ENCODE data around the gene WFDC12. TPM values are rescaled to one million over a fixed set of nuclear protein-coding genes. Genes with fewer than 3 reads are reported as not detected.
A peak's percentile ranks its signal among the peaks of the same experiment; 100 is the strongest.
"Not testable (repeated sequence)": the region's sequence is repeated elsewhere in the genome, so short reads cannot be mapped to it uniquely, and the experiment has no call there.

WFDC12 gene, protein sequence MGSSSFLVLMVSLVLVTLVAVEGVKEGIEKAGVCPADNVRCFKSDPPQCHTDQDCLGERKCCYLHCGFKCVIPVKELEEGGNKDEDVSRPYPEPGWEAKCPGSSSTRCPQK
- polyA plus RNA-seq (ENCODE audit: insufficient read length in 10 of 10) = not detected
- long read RNA-seq, donor 1 = 0 reads
- long read RNA-seq, donor 2 = 0 reads
- long read RNA-seq, donor 3 = 0 reads
- long read RNA-seq, donor 4 = 0 reads
- long read RNA-seq, donor 5 = 0 reads
- long read RNA-seq, donor 6 = 0 reads
- long read RNA-seq, donor 7 = 0 reads
- long read RNA-seq, donor 8 = 0 reads
- long read RNA-seq, donor 9 = 0 reads

GRCh38 chr20:45124365-45124764, at the start of gene WFDC12:
TSS of gene WFDC12 (minus strand) at chr20:45124465. CDS start at chr20:45124447, 18 bp downstream.
- DNase-seq = no peak

DNA sequence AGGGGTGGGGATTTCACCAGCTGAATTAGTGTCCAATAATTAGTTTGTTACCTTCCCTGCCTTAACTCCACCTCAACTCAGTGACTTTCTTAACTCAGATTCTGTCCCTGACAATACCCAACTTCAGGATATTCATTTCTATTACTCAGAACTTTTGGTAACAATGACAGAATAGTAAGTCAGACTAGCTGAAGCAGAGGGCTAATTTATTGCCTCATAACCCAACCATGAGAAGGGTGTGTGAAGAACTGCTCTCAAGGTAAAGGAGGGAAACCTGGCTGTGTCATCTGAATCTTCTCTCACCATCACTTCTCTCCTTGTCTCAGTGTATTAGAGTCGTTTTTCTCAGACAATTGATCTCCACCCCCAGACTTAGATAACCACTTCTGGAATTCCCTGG, 49.3 kb upstream of the WFDC12 start:
- no peak for DNase-seq

GRCh38 chr20:45164906-45165305, 40.6 kb upstream of the WFDC12 start:
- DNase-seq = no peak

GRCh38 chr20:45163083-45163803, 39.0 kb upstream of the WFDC12 start:
- DNase-seq = no peak

DNA sequence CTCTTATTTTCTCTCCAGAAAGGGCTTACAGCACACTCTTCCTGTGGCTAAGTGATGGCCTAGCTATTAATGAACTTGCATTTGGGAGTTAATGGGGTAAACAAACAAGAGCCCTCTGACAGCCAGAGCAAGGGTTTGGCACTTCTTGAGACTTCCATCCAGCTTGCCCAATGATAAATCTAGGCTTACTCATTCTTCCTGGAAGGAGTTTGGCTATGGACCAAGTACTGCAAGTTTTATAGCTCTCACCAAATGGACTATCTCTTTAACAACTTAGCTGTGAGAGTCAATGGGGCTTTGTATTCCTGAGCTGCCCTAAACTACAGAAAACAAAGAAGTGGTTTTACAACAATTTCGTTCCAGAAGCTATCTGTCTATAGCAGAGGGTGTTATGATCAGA, 33.7 kb upstream of the WFDC12 start:
- DNase-seq = peak in 2 of 3 donors; percentile 2 to 11

DNA sequence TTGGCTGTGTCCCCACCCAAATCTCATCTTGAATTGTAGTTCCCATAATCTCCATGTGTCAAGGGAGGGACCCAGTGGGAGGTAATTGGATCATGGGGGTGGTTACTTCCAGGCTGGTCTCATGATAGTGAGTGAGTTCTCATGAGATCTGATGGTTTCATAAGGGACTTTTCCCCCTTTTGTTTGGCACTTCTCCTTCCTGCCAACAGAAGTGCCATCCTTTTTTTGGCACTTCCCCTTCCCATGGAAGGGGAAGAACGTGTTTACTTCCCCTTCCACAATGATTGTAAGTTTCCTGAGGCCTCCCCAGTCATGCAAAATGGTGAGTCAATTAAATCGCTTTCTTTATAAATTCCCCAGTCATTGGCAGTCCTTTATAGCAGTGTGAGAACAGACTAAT, 32.4 kb upstream of the WFDC12 start:
- DNase-seq = no peak

- not testable (repeated sequence) for DNase-seq
Observed at GRCh38 chr20:45154794-45155193, 30.5 kb upstream of the WFDC12 start.

GRCh38 chr20:45154183-45154582, 29.9 kb upstream of the WFDC12 start:
- DNase-seq = no peak

DNA sequence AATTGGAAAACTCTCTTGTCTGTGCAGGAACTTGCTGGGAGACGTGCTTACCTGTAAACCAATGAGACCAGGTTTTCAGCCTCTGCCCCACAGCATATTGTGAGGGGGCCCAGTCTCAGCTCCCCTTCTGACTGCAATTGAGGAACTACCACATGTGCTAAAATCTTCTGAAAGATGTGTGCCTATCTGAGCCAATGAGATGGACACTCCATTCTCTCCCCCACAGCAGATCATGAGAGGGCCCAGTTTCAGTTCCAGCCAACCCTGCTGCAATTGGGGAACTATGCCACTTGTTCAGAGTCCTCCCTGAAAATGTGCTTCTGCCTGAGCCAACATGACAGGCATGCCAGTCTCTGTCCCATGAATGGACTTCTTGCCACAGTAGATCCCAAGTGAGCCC, 29.5 kb upstream of the WFDC12 start:
- DNase-seq = peak in 1 of 3 donors; percentile 10

DNA sequence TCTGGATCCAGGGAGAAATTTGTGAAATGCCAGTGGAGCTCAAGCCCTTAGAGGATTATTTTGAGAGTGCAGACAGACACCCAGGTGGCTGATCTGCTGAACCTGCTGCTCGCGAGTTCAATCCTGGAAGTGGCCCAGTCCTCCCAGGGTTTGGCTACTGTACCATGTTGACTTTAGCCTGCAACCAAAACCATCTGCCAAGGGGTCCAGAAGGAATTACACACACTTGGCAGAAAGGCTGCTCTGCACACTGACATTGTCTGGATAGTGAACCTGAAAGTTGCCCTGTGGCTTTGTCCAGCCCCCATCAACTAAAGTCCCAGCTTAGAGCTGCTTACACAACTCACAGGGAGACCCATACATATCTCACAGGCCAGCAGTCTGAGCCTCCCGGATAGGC, 28.9 kb upstream of the WFDC12 start:
- no peak for DNase-seq

DNA sequence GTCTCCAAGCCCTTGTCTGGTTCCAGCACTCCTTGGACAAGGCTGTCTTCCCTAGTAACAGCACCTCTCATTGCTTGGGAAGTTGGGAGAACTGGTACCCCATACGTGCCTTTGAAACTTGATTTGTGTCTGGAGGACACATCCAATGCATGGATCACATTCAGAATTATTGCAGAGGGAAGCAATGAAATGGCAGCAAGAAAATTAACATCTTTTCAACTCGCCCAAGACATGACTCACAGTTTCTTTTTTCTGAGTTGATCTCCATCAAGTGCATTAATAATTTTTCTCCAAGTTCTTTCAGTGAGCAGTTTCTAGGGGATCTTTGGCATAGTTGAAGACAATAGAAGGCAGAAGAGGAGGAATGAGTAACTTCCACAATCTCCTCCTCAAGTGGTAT, 28.1 kb upstream of the WFDC12 start:
- no peak for DNase-seq

- DNase-seq = no peak
Observed at GRCh38 chr20:45149062-45149461, 24.8 kb upstream of the WFDC12 start.

DNA sequence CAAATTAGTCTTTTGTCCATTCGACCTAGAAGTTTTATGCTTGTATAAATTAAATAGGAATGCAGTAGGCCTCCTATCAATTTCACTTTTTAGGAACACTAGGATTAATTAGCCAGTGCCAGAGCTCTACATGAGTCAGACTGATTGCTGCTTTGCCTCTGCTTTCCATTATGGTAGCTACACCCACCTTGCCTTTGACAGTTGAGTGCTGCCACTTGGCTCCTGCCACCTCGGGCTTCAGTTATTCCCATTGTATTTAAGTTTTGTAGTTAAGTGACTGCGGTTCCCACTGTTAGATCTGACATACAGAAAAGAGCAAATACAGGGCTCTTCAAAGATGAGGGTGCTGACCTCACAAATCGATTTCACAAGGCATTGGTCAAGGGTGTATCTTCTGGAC, 16.6 kb upstream of the WFDC12 start:
- no peak for DNase-seq

DNA sequence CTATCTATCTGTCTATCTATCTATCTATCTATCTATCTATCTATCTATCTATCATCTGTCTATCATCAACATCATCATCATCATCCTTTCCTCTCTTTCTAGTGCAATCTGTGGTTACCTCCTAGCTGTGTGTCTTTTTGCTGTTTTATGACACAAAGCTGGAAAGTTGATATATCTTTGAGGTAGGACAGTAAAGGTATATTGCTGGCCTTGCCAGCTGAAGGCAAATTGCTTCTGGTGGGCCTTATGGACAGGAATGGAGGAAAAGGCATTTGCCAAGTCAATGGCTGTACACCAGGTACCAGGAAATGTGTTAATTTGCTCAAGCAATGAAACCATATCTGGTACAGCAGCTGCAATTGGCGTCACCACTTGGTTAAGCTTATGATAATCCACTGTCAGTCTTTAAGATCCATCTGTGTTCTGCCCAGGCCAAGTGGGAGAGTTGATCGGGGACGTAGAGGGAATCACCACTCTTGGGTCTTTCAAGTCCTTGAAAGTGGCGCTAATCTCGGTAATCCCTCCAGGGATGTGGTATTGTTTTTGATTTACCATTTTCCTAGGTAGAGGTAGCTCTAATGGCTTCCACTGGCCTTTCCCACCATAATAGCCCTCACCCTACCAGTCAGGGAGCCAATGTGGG, 15.6 kb upstream of the WFDC12 start:
- DNase-seq = not testable (repeated sequence)

DNA sequence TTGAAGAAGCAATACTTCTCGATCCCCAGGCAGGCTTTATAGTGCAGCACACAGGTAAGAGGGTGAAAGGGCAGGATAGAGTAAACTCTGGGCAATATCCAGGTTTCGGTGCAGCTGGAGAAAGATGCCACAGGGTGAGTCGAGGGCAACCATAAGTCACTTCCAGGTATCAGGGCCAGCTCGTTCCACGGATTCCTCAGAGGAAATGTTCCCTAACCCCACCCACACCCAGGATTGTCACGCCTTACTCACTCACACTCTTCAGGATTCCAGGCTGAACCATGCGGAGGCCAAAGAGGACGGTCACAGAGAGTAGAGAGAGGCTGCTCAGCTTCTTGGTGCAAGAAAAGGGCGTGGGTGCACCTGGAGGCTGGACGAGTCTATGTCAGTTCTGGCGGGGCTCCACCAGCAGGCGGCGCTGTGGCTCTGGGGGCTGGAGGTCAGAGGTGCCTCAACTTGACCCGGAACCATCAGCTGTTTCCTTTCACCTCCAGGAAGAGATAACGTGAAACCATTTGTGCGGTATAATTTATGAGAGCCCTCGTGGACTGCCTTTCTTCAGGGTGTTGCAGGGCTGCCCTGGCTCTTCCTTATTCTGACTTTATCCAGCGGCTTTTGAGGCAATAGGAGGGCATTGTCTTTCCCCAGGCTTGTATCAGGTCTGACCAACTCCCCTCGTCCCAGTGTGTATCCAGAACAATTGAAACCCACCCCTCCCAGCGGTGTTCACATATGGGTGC, 14.5 kb upstream of the WFDC12 start:
- no peak for DNase-seq

GRCh38 chr20:45136911-45137310, 12.6 kb upstream of the WFDC12 start:
- no peak for DNase-seq

- DNase-seq = no peak
Observed at GRCh38 chr20:45128099-45128498, 3.8 kb upstream of the WFDC12 start.

- no peak for DNase-seq
Observed at GRCh38 chr20:45121388-45121787, 2.9 kb downstream of the WFDC12 start.

DNA sequence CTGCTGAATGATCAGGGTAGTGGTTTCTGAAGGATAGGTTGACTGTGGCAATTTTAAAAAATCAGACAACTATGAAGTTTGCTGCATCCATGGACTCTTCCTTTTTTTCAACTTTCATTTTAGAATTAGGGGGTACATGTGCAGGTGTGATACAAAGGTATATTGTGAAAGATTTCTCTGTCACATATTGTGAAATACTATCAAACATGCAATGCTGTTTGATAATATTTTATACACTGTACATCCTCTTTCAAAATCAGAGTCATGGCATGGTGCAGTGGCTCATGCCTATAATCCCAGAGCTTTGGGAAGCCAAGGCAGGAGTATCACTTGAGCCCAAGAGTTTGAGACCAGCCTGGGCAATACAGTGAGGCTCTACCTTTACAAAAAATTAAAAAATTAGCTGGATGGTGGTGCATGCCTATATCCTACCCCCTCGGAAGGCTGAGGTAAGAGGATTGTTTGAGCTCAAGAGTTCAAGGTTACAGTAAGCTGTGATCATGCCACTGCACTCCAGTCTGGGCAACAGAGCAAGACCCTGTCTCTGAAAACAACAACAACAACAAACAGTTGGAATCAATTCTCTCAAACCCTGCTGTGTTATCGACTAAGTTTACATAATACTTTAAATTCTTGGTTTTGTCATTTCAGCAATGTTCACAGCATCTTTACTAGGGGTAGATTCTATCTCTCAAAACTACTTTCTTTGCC, 4.6 kb downstream of the WFDC12 start:
- no peak for DNase-seq

DNA sequence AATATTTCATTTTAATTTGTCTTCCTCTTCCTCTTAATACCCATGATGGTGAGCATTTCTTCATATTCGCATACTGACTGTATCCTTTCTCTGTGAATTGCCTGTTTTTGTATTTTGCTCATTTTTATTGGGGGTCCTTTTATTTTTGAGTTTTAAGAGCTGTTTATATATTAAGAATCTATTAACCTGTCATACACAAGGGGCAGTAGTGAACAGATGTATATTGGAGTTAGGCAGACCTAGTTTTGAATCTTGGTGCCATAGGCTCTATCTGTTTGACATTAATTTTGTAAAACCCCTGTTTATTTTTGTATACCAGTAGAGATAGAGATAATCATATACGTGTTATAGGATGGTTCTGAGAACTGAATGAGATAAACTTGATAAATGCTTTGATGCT, 6.2 kb downstream of the WFDC12 start:
- no peak for DNase-seq

- no peak for DNase-seq
Observed at GRCh38 chr20:45117581-45117980, 6.7 kb downstream of the WFDC12 start.

- no peak for DNase-seq
Observed at GRCh38 chr20:45115829-45116228, 8.4 kb downstream of the WFDC12 start.
